OCI-LY7 (cell line): ENCODE results near the gene CTDNEP1.

ENCODE experiments used
- EZH2phosphoT487 ChIP-seq: fragments of 200-600 bp; sonication (generic); IDR thresholded peaks from 2 replicates; pipeline ENCODE4 v1.6.1; 2018; ENCODE audit warnings: low read depth, borderline replicate concordance, mild to moderate bottlenecking, mixed run types, antibody characterized with exemption, low read length, moderate library complexity, mixed read lengths
- TF ChIP-seq, protein P1 (sequence below): fragments of 200-600 bp; sonication (generic); conservative IDR thresholded peaks from 2 replicates; pipeline ENCODE4 v1.5.1; 2014; ENCODE audit warnings: mild to moderate bottlenecking, antibody characterized with exemption, low read length, moderate library complexity, mixed read lengths

DNA sequence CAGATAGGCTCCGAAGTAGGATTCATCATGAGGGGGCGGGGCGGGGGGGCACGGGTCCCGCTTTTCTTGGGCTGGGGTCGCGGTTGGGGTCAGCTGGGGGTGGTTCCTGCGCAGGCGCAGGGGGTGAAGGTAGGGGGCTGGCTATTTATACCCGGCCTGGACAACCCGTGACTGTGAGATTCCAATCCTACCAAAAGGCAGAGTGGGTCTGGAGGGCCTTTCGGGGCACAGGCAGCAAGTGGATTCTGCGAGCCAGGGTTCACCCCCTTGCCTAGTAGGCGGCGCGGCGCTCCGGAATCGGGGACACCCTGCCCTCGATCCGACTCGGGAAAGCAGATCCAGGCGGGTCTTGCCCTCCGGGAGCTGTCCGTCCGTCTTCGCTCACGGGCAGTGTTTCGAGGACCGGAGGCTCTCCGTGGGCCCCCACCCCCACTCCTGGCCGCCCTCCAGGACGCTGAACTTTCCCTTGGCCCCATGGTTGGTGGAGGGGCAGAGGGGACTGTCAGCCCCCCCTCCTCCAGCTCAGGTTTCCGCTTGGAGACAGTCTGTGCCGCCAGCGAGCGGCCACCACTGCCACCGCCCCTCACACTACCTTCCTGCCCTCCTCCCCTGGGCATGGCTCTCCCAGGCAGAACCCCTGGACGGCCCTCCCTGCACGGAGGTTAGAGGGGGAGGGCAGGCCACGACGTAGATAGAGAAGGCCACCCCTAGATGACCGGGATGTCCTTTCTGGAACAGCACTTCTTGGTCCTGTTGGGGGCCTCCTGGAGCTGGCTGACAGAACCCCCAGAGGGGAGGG, 30.6 kb upstream of the CTDNEP1 start:
- TF ChIP-seq, protein P1, sequence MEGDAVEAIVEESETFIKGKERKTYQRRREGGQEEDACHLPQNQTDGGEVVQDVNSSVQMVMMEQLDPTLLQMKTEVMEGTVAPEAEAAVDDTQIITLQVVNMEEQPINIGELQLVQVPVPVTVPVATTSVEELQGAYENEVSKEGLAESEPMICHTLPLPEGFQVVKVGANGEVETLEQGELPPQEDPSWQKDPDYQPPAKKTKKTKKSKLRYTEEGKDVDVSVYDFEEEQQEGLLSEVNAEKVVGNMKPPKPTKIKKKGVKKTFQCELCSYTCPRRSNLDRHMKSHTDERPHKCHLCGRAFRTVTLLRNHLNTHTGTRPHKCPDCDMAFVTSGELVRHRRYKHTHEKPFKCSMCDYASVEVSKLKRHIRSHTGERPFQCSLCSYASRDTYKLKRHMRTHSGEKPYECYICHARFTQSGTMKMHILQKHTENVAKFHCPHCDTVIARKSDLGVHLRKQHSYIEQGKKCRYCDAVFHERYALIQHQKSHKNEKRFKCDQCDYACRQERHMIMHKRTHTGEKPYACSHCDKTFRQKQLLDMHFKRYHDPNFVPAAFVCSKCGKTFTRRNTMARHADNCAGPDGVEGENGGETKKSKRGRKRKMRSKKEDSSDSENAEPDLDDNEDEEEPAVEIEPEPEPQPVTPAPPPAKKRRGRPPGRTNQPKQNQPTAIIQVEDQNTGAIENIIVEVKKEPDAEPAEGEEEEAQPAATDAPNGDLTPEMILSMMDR = no peak
- no peak for TF ChIP-seq EZH2phosphoT487
